Fibroblast of mammary gland (primary cell): ENCODE data around the gene PHLDB3.
"Not testable (repeated sequence)": the region's sequence is repeated elsewhere in the genome, so short reads cannot be mapped to it uniquely, and the experiment has no call there.

ENCODE experiments used
- DNase-seq: peaks from one replicate; pipeline ENCODE4 v3.0.0-alpha.2; 2010; ENCODE audit warnings: low read depth
- H3K4me3 ChIP-seq: 2 replicates; pipeline ENCODE4 v1.5.1; 2011; ENCODE audit warnings: low read depth, mild to moderate bottlenecking, low read length, moderate library complexity; ENCODE audit not compliant: control insufficient read depth
- TF ChIP-seq, protein P1 (sequence below): conservative IDR thresholded peaks from 2 replicates; pipeline ENCODE4 v1.5.1; 2011; ENCODE audit warnings: low read depth, low read length, inconsistent platforms; ENCODE audit not compliant: control insufficient read depth, insufficient read depth

The PHLDB3 gene

DNA sequence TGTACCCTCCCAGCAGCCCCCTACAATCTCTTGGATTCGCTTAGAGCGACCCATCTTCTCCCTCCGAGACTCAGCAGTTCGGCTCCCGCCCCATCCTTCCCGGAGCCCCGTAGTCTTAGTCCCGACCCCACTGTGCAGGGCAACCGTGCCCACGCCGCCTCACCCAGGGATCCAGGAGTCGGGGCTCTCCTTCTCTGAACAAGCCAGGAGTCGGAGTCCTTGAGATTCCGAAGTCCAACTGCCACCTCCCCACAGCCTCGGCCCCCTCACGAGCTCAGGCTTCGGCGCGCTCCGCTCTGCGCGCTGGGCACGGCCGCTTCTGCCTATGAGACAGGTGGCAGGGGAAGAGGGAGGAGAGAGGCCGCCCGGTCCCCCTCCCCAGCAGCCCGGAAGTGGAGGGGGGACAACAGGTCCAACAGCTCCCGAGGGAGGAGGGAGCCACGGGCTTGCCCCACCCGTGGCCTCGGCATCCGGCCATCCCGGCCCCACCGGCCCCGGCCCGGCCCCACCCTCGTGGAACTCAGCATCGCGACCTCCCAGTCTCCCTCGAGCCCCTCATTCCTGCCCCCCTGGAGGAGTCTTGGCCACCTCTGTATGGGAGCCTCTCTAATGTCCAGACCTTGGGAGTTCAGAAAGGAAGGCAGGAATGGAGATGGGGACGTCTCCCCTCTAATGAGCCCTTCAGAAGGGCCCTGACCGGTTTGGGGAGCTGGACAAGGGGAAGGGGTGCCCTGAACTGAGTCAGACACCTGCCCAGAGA lies at the start of gene PHLDB3:
PHLDB3 (minus strand) TSS at position 321 of the 760 bp plus-strand sequence. CDS start 628 bp downstream, outside the sequence.
- no peak for DNase-seq
- peak within 1 kb of the TSS; percentile 83 for H3K4me3 ChIP-seq
- TF ChIP-seq, protein P1, sequence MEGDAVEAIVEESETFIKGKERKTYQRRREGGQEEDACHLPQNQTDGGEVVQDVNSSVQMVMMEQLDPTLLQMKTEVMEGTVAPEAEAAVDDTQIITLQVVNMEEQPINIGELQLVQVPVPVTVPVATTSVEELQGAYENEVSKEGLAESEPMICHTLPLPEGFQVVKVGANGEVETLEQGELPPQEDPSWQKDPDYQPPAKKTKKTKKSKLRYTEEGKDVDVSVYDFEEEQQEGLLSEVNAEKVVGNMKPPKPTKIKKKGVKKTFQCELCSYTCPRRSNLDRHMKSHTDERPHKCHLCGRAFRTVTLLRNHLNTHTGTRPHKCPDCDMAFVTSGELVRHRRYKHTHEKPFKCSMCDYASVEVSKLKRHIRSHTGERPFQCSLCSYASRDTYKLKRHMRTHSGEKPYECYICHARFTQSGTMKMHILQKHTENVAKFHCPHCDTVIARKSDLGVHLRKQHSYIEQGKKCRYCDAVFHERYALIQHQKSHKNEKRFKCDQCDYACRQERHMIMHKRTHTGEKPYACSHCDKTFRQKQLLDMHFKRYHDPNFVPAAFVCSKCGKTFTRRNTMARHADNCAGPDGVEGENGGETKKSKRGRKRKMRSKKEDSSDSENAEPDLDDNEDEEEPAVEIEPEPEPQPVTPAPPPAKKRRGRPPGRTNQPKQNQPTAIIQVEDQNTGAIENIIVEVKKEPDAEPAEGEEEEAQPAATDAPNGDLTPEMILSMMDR: no peak

- DNase-seq: no peak
- TF ChIP-seq, protein P1: no peak
- no peak overlapping the region for H3K4me3 ChIP-seq
These were observed 49.1 kb upstream of the PHLDB3 start for GRCh38 chr19:43553656-43554055.

DNA sequence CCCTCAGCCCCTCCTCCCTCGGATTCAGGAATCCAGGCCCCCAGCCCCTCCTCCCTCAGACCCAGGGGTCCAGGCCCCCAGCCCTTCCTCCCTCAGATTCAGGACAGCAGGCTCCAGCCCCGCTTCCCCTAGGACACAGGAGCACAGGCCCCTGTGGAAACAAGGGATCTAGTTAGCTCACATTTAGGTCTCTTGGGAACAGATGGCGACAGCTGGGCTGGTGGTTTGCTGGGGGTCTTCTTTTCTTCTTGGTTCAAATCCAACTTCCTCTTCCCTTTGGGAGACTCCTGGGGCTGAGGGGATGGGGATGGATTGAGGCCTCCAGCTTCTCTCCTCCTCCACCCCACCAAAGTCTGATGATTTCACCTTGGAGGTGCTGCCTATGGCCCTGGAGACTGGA lies 48.1 kb upstream of the PHLDB3 start:
- no peak overlapping the region for H3K4me3 ChIP-seq
- no peak for DNase-seq
- TF ChIP-seq, protein P1: no peak

- TF ChIP-seq, protein P1: no peak
- no peak for DNase-seq
- H3K4me3 ChIP-seq: no peak overlapping the region
These were observed 47.6 kb upstream of the PHLDB3 start for GRCh38 chr19:43552198-43552450.

DNA sequence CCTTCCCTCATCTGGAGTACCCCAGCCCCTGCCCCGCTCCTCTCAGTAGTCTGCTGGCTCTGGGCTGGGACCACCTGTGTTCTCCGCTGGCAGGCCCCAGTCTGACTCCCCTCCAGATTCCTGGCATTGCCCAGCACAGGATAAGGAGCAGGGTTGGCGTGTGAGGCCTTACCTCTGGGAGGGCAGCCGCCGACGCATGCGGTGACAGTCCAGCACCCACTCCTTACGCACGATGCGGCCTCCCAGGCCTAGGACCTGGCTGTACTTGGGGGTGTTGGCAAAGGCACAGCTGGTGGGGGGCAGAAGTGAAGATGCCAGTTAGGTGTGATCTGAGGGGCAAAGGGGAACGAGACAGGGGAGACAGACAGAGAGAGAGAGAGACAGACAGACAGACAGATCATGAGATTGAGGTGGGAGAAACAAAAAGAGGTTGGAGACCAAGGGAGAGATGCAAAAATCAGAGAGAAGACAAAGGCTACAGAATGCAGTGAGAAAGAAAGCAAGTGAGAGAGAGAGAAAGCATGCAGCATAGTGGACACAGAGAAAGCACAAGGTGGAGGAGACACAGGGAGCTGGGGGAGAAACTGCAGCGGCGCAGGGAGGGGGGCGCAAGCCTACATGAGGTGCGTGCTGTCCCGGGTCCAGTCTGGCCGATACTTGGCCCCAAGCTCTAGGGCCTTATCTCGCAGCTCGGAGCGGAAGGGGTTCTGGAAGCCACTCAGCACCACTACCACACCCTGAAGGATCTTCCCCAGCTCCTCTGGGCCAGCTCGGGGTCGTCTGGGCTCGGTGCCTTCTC lies 47.1 kb upstream of the PHLDB3 start:
- no peak overlapping the region for H3K4me3 ChIP-seq
- no peak for DNase-seq
- TF ChIP-seq, protein P1: no peak

- TF ChIP-seq, protein P1: no peak
- no peak overlapping the region for H3K4me3 ChIP-seq
- DNase-seq: no peak
These were observed 44.2 kb upstream of the PHLDB3 start for GRCh38 chr19:43548706-43549105.

DNA sequence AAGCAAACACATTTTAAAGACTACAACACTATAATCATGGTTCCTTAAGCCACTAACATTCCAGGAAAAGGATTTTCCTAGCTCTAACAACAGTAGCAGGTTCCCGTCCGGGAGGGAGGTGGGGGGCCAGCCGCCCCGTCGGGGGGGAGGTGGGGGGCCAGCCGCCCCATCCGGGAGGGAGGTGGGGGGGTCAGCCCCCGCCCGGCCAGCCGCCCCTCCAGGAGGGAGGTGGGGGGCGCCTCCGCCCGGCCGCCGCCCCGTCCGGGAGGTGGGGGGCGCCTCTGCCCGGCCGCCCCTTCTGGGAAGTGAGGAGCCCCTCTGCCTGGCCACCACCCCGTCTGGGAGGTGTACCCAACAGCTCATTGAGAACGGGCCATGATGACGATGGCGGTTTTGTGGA lies 43.4 kb upstream of the PHLDB3 start:
- H3K4me3 ChIP-seq, DNase-seq: not testable (repeated sequence)
